GM12801 (cell line): Measurements from ENCODE around the gene IP6K2.

Source experiments
- TF ChIP-seq, protein P1 (sequence below): IDR thresholded peaks from one replicate; pipeline ENCODE4 v1.5.1; 2011; ENCODE audit warnings: control low read depth; ENCODE audit not compliant: insufficient read length; ENCODE audit errors: extremely low read depth

Gene IP6K2

DNA sequence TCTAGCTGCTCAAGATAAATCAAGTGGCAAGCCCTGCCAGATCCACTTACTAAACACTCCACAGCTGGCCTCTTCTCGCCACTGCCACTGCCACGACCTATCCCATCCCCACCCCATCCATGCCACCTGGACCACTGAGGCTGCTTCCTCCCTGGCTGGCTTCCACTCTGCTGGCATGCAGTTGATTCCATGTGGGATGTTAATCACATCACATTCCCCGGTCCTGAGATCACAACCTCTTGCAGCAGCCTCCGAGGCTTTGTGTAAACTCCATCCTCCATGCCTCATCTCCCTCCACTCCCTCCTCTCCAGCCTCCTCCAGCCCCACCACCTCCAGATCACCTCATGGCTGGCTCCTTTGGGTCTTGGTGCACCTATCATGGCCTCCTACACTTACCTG, 39.0 kb downstream of the IP6K2 start:
- TF ChIP-seq, protein P1, sequence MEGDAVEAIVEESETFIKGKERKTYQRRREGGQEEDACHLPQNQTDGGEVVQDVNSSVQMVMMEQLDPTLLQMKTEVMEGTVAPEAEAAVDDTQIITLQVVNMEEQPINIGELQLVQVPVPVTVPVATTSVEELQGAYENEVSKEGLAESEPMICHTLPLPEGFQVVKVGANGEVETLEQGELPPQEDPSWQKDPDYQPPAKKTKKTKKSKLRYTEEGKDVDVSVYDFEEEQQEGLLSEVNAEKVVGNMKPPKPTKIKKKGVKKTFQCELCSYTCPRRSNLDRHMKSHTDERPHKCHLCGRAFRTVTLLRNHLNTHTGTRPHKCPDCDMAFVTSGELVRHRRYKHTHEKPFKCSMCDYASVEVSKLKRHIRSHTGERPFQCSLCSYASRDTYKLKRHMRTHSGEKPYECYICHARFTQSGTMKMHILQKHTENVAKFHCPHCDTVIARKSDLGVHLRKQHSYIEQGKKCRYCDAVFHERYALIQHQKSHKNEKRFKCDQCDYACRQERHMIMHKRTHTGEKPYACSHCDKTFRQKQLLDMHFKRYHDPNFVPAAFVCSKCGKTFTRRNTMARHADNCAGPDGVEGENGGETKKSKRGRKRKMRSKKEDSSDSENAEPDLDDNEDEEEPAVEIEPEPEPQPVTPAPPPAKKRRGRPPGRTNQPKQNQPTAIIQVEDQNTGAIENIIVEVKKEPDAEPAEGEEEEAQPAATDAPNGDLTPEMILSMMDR: no peak

DNA sequence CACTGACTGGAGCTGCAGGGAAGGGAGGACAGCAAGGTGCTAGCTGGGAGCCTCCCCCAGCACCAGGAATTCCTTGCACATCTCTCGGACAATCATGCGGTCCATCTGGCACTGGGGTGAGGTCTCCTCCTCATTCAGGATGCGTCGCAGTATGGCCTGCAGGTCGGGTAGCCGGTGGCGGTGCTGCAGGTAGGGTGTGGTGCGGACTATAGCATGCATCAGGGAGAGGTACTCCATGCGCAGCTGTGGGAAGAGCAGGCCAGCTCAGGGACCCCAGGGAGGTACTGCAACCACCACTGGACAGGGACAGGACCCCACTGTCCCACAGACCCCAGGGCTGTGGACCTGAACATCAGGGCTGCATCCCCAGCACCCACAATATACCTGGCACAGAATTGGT, 42.5 kb downstream of the IP6K2 start:
- TF ChIP-seq, protein P1: no peak

DNA sequence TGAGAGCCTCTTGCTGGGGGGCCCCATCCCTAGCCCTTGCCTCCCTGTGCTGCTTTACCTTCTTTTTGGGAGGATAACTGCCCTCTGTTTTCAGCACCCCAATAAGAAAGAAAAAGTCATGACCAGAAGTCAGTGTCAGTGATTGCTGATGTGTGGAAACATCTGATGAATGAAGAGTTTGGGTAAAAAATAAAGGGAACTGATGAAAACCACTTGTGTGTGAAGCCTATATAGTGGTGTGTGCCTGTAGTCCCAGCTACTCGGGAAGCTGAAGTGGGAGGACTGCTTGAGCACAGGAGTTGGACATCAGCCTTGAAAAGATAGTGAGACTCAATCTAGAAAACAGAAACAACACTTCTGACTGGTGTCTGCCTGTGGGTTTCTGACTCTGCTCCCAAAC, 44.5 kb downstream of the IP6K2 start:
- TF ChIP-seq, protein P1: no peak

DNA sequence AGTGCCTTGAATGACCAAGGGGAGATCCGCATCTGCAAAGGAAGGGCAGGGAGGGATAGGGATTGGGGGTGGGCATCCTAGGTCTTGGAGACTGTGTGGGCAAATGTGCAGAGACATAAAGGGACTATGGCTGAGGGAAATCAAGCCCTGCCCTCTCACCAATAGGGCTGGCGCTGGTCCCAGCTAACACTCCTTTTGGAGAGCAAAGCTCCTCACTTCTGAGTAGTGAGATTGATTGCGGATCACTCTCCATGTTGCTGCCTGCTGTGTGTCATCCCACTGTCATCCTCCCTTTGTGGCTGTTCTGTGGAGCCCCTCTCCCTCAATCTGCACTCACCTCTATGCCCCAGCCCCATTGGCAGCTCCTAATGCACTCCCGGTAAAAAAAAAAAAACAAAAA, 52.1 kb downstream of the IP6K2 start:
- TF ChIP-seq, protein P1: no peak

DNA sequence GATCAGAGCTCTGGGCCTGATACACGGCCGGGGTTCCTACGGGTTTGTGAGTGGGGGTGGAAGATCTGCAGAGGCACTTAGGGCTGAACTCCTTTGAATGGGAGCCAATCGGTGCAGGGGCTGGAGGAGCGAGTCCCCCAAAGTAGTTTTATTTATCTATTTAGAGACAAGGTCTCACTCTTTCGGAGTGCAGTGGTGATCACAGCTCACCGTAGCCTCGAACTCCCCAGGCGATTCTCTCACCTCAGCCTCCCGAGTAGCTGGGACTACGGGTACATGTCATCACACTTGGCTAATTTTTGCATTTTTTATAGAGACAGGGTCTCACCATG, 52.7 kb downstream of the IP6K2 start:
- TF ChIP-seq, protein P1: no peak

DNA sequence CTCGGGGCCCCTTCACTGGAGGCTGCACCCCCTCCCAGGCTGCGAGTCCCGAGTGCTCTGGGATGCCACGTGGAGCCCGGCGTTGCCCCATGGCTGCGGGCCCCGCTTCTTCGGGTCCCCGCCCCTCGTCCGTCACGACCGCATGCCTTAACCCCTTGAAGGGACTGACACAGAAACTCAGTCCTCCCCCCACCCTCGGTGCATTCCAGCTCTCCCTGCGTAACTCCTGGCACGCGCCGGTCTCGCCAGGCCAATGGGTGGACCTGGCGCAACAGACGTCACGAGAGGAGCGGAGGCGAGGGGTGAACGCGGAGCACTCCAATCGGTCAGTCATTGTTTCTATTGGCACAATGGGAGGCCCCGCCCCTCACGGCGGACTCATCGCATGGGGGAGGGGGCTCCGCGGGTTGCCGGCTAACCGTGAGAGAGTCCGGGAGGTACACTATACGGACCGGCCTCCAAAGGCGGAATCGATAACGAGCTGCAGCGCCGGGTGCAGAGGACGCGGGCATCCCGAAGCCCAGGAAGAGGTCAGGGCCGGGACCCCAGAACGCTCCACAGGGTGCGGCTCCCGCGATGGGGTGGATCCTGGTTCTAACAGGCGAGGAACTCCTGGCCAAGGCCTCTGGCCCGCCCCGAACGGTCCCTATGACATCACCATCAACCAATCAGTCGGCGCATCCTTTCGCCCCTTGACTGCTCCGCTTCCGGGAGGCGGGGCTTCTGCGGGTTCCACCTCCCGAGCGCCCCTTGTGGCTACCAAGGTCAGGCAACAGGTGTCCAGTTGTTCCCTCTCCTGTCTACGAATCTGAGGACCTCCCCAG, 53.3 kb downstream of the IP6K2 start:
- TF ChIP-seq, protein P1: no peak

DNA sequence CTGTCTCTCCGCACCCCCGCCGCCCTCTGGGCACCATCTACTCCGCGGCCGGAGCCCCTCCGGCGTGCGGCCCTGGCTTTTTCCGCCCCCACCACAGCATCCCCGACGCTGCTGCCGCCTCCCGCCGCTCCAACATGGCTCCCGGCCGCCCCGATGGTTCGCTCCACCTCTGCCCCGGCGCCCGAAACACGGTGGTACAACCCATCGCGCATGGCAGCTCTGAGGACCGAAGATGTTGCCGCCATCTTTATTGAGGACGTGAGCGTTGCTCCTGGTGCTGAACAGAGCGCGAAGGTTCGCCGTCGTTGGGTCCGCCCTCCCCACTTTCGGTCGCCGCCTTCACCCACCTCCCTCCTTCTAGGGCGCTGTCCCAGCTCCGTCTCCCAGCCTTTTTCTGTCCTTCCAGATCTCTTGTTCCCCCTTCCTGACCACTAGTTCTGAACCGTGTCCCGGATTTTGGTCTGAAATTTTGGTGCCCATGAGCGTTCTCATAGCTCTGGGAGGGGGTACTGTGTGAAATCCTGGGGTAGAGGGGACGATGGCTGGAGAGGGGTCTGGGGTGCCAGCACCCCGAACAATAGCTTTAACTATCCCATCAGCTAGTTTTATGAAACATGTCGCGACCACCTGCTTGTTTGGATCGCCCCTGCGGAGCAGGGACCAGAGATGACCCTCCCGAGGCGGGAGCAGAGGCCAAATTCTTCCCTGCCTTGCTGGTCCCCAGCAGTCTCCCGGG, 54.1 kb downstream of the IP6K2 start, which contains the start of gene CELSR3:
Gene CELSR3 (minus strand): TSS at position 134 of the 736 bp plus-strand sequence. CDS start 252 bp downstream, outside the sequence.
- TF ChIP-seq, protein P1: no peak
